Activated B cell treated with CpG ODN at 0.5 μM for 24 hours (primary cell): Measurements from ENCODE around the gene HSBP1L1. TPM values are rescaled to one million over a fixed set of nuclear protein-coding genes. Genes with fewer than 3 reads are reported as not detected.

Experiments
- ATAC-seq: fragments of 200-7000 bp; cut with Tn5 transposase; one replicate; pipeline ENCODE4 v1.10.0; 2021; ENCODE audit warnings: low read depth, mild to moderate bottlenecking, moderate library complexity
- CTCF ChIA-PET: fragments of 350-600 bp; sonication (Branson Sonifier 250); formaldehyde crosslinking; loops from one replicate; lab custom pipeline; 2021; ENCODE audit warnings: antibody characterized with exemption; lab: Charles Lee
- POLR2A ChIA-PET: fragments of 350-600 bp; sonication (Branson Sonifier 250); formaldehyde crosslinking; loops from one replicate; lab custom pipeline; 2021; ENCODE audit warnings: antibody characterized with exemption; lab: Charles Lee
- DNase-seq: peaks from one replicate; pipeline ENCODE4 v3.0.0; 2022
- H3K27ac Mint-ChIP-seq: one replicate; pipeline ENCODE4 v1.8.0; 2020; ENCODE audit warnings: mixed read lengths
- H3K27me3 Mint-ChIP-seq: one replicate; pipeline ENCODE4 v1.8.0; 2021; ENCODE audit warnings: mixed read lengths
- H3K36me3 Mint-ChIP-seq: one replicate; pipeline ENCODE4 v1.8.0; 2021; ENCODE audit warnings: low read depth, mixed read lengths
- H3K4me1 Mint-ChIP-seq: one replicate; pipeline ENCODE4 v1.8.0; 2021; ENCODE audit warnings: mixed read lengths
- H3K4me3 Mint-ChIP-seq: one replicate; pipeline ENCODE4 v1.8.0; 2020; ENCODE audit warnings: mild to moderate bottlenecking, mixed read lengths
- H3K9me3 Mint-ChIP-seq: one replicate; pipeline ENCODE4 v1.8.0; 2020; ENCODE audit warnings: mixed read lengths
- CTCF ChIP-seq: fragments of 200-600 bp; IDR thresholded peaks from one replicate; pipeline ENCODE4 v1.8.0; 2022; ENCODE audit warnings: antibody characterized with exemption, mild to moderate bottlenecking
- intact Hi-C: fragments of 100-400 bp; cut with micrococcal nuclease; formaldehyde crosslinking; loops from one replicate; pipeline ENCODE4 v1.15.1; 2024
- total RNA-seq: library from RNA; stranded (reverse); gene quantifications from 2 replicates; pipeline ENCODE4 v1.2.3, GENCODE V29; 2022

The HSBP1L1 gene
- total RNA-seq, 1 donor from 2014 or later: 2.5 TPM

DNA sequence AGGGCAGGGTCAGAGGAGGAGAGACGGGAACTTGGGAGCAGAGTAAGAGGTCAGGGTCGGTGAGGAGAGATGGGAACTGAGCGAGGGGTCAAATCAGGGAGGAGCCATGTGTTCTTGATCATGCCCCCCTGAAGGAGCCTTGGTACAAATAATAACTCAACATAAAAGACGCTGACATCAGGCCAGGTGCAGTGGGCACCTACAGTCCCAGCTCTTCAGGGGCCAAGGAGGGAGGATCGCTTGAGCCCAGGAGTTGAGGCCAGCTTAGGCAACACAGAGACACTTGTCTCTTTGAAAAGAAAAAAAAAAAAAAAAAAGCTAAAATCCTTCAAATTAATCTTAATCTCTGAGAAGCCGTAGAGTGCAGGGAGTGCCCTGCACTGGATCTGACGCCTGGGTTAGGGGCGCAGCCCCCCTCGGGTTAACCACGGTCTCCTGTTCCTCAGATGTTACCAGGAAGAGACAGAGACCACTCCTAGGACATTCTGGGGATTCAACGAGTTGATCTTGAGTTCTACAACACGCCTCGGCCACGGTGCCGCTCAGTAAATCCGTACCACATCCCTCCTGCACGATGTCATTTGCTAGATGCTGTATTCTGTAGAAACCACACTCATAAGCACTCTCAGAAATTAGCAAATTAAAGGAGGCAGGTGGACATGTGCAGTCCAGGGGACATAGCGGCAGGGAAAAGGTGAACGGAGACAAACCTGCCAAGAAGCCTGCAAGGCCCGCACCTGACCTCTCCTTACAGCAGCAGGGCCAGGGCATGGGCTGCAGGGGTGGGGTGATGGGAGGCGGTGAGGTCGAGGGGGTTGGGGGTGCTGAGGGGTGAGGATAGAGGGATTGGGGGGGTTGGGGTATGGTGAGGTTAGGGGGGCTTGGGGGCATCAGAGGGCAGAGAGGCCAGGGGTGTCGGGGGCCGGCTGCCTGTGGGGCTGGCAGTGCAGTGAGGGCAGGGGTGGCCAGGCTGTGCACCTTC lies 42.2 kb upstream of the HSBP1L1 start:
- no peaks in the 10 kb centered on the region for H3K27me3 Mint-ChIP-seq
- H3K4me1 Mint-ChIP-seq: no peaks in the 10 kb centered on the region
- intact Hi-C loops: no loop called here
- H3K27ac Mint-ChIP-seq: no peak overlapping the region
- ChIA-PET POLR2A (no interaction called here), CTCF (no interaction called here)
- peaks cover 3% of the 10 kb centered on the region for H3K9me3 Mint-ChIP-seq
- peaks cover 59% of the 10 kb centered on the region for H3K36me3 Mint-ChIP-seq
- no peak for TF ChIP-seq CTCF
- ATAC-seq: no peak
- DNase-seq: no peak
- H3K4me3 Mint-ChIP-seq: no peak overlapping the region

DNA sequence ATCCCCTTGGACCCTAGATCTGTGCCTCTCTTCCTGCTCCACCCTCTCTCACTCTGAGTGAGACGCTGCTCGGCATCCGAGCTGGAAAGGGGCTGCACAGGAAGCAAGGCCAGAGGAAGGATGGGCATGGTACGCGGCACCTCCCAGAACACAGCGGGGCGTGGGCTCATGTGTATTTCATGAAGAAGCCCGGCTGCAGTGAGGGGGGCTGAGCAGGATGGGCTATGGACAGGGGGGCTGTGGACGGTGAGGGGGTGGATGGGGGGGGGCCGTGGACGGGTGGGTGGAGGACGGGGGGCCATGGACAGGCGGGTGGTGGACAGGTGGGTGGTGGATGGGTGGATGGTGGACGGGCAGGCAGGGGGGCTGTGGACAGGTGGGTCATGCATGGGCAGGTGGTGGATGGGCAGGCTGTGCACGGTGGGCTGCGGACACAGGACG lies 41.5 kb upstream of the HSBP1L1 start:
- DNase-seq (no peak), ATAC-seq (no peak)
- no peak for TF ChIP-seq CTCF
- H3K9me3 Mint-ChIP-seq: peaks cover 3% of the 10 kb centered on the region
- H3K4me1 Mint-ChIP-seq: no peaks in the 10 kb centered on the region
- intact Hi-C loops: no loop called here
- peaks cover 63% of the 10 kb centered on the region for H3K36me3 Mint-ChIP-seq
- CTCF ChIA-PET: no interaction called here
- no peak overlapping the region for H3K27ac Mint-ChIP-seq
- no peak overlapping the region for H3K4me3 Mint-ChIP-seq
- H3K27me3 Mint-ChIP-seq: no peaks in the 10 kb centered on the region
- POLR2A ChIA-PET: no interaction called here

- Mint-ChIP-seq H3K9me3 (peaks cover 7% of the 10 kb centered on the region), H3K27me3 (no peaks in the 10 kb centered on the region), H3K36me3 (peaks cover 67% of the 10 kb centered on the region), H3K4me3 (no peak overlapping the region), H3K27ac (no peak overlapping the region), H3K4me1 (no peaks in the 10 kb centered on the region)
- DNase-seq (no peak), ATAC-seq (no peak)
- POLR2A ChIA-PET: no interaction called here
- intact Hi-C loops: no loop called here
- no peak for TF ChIP-seq CTCF
- CTCF ChIA-PET: no interaction called here
Measured at GRCh38 chr18:79923896-79924585, 40.4 kb upstream of the HSBP1L1 start.

GRCh38 chr18:79924814-79925731 lies 39.4 kb upstream of the HSBP1L1 start:
- Mint-ChIP-seq H3K27ac (no peak overlapping the region), H3K9me3 (peaks cover 17% of the 10 kb centered on the region), H3K36me3 (peaks cover 75% of the 10 kb centered on the region), H3K4me3 (no peak overlapping the region), H3K27me3 (no peaks in the 10 kb centered on the region), H3K4me1 (no peaks in the 10 kb centered on the region)
- ATAC-seq (no peak), DNase-seq (no peak)
- intact Hi-C loops: no loop called here
- no peak for TF ChIP-seq CTCF
- POLR2A ChIA-PET: no interaction called here
- CTCF ChIA-PET: no interaction called here
